GM12801 (cell line): ENCODE results near the gene SGCE.

Experiments used
- TF ChIP-seq, protein P1 (sequence below): IDR thresholded peaks from one replicate; pipeline ENCODE4 v1.5.1; 2011; ENCODE audit warnings: control low read depth; ENCODE audit not compliant: insufficient read length; ENCODE audit errors: extremely low read depth

Gene SGCE

DNA sequence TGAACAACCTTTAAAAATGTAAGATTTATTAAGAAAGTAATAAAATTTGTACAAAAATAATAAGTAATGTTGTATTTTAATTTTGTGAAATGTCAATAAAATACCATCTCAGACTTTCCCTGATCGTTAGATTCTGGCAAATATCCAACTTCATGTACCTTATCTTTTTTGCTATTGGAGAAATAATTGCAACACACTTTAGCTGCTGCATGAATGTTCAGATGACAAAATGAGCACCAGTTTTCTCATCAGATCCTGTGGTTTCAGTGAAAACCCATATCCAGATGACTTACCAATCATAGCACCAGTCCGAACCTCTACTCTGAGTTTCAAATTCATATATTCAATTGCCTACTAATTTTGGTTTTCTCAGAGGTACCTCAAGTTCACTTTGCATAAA lies 76.5 kb downstream of the SGCE start:
- TF ChIP-seq, protein P1, sequence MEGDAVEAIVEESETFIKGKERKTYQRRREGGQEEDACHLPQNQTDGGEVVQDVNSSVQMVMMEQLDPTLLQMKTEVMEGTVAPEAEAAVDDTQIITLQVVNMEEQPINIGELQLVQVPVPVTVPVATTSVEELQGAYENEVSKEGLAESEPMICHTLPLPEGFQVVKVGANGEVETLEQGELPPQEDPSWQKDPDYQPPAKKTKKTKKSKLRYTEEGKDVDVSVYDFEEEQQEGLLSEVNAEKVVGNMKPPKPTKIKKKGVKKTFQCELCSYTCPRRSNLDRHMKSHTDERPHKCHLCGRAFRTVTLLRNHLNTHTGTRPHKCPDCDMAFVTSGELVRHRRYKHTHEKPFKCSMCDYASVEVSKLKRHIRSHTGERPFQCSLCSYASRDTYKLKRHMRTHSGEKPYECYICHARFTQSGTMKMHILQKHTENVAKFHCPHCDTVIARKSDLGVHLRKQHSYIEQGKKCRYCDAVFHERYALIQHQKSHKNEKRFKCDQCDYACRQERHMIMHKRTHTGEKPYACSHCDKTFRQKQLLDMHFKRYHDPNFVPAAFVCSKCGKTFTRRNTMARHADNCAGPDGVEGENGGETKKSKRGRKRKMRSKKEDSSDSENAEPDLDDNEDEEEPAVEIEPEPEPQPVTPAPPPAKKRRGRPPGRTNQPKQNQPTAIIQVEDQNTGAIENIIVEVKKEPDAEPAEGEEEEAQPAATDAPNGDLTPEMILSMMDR: no peak

DNA sequence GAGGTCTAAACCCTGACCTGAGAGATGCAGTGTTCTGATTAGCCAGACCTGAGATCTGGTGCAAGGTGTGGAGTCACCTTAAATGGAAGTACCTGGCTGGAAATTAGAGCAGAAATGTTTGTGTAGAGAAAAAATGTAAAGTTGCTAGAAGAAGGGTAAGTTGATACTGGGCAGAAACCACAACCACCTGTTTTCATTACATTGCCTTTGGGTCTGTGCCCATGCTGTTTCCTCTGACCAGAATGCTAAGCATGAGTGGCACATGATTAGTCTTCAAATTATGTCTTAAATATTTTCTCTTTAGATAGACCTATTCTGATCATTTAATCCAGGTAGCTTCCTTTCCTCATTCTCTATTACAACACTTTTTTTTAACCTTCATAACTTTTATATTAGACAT lies 77.3 kb downstream of the SGCE start:
- TF ChIP-seq, protein P1: no peak

DNA sequence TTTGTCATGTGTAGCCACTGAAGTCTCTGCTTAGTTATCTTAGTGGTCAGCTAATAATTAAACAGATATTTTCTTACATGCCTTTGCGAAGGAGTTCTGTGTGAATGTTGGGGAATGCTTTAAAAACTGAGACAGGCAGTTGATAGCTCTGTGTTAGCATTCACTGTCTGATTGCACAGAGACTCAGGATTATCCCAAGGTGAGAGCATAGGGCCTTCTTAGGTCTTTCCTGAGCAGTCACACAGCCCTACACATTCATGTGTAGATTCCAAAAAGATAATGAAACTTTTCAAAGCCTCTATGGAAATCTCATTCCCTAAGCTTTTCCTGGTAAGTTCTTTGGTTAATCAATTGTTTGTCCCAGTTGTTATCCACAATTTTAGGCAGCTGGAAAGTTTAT lies 78.6 kb downstream of the SGCE start:
- TF ChIP-seq, protein P1: no peak

DNA sequence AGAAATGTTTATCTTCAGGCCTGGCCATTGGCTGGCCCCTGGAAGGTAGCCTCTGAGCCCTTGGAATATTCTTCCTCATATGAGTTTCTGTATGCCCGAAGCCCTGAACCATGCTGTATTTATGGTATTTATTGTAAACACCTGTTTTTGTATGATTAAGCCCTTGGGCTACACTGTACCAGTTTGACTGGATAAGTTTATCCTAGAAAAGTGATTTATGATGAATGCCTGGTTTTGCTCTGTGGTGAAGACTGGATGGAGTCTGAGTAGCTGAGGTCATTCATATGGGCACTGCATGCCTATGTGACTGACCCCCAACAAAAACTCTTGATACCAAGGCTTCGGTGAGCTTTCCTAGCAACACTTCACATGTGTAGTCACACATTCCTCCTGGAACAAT lies 79.6 kb downstream of the SGCE start:
- TF ChIP-seq, protein P1: no peak

DNA sequence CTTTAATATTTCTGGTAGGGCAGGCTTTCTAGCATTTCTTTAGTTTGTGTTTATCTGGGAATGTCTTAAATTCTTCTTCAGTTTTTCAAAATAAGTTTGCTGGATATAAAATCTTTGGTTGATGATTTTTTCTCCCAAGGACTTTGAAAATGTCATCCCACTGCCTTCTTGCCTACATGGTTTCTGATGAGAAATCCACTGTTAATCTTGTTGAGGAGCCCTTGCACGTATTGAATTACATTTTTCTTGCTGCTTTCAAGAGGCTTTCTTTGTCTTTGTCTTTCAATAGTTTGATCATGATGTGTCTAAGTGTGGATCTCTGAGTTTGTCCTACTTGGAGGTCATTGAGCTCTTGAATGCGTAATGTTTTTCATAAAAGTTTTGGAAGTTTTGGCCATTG lies 80.3 kb downstream of the SGCE start:
- TF ChIP-seq, protein P1: no peak

DNA sequence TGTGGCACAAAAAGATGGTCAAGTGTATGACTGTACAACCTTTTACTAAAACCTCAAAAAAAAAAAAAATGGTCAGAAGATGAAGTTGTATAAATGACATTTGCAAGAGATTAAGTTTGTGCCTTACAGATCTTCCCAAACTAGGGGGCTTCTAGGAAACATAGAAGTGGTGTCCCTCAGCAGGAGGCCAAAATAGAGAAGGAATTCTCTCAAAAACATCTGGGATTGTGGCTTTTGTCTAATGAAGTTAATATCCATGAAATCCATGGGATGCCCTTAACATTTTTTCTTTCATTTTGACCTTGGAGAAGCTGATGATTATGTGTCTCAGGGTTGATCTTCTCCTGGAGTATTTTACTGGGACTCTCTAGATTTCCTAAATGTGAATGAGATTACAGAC lies 84.1 kb downstream of the SGCE start:
- TF ChIP-seq, protein P1: no peak

DNA sequence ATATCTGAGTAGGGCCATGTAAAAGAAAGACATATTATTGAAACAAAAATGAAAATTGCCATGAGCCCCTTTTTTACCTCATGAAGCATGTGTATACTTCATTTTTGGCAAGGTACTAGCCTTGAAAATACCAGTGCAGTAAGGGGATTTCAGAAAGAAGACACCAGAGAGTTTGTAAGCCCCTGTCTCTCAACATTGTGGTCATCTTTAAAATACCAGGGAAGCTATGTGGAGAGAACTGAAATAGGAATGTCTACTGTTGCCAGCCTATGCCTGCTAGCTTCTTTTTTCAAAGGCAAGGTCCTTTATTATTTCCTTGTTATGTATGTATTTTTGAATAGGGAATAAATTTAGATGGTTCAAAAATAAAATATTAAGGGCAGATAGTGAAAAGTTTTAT lies 88.5 kb downstream of the SGCE start:
- TF ChIP-seq, protein P1: no peak
